Mesenchymal stem cell (in vitro differentiated cells and primary cell): Measurements from ENCODE around the gene MEGF9.

Experiments used
- DNase-seq: peaks from one replicate; pipeline ENCODE4 v3.0.0-alpha.2; 2013
- H2AFZ ChIP-seq: one replicate; pipeline ENCODE4 v1.6.1; 2013; ENCODE audit warnings: low read depth, mild to moderate bottlenecking, control low read depth, inconsistent platforms, low read length, moderate library complexity
- H2AK5ac ChIP-seq: 2 replicates; pipeline ENCODE4 v1.6.1; 2013; ENCODE audit warnings: low read length, moderate library complexity, mild to moderate bottlenecking, inconsistent platforms; ENCODE audit not compliant: severe bottlenecking
- H2BK120ac ChIP-seq: one replicate; pipeline ENCODE4 v1.6.1; 2013; ENCODE audit warnings: low read depth, mild to moderate bottlenecking, inconsistent platforms, low read length, moderate library complexity
- H2BK12ac ChIP-seq, 2 experiments: one replicate each; pipeline ENCODE4 v1.6.1; 2013; ENCODE audit warnings: inconsistent platforms in 2 of 2, low read length in 2 of 2, mild to moderate bottlenecking in 2 of 2, moderate library complexity in 2 of 2, control low read depth in 1 of 2
- H2BK15ac ChIP-seq: one replicate; pipeline ENCODE4 v1.6.1; 2013; ENCODE audit warnings: mild to moderate bottlenecking, low read depth, inconsistent platforms; ENCODE audit not compliant: poor library complexity, severe bottlenecking
- H2BK5ac ChIP-seq: 2 replicates; pipeline ENCODE4 v1.6.1; 2013; ENCODE audit warnings: low read depth, mild to moderate bottlenecking, low read length, control low read depth, inconsistent platforms; ENCODE audit not compliant: poor library complexity, severe bottlenecking
- H3K14ac ChIP-seq, 2 experiments: one replicate each; pipeline ENCODE4 v1.6.1; 2013; ENCODE audit warnings: inconsistent platforms in 2 of 2, low read length in 2 of 2, control low read depth in 1 of 2, mild to moderate bottlenecking in 1 of 2, moderate library complexity in 1 of 2
- H3K18ac ChIP-seq, 2 experiments: one replicate each; pipeline ENCODE4 v1.6.1; 2013; ENCODE audit warnings: inconsistent platforms in 2 of 2, low read length in 2 of 2, control low read depth in 1 of 2, low read depth in 1 of 2, mild to moderate bottlenecking in 1 of 2
- H3K23ac ChIP-seq, 2 experiments: one replicate each; pipeline ENCODE4 v1.6.1; 2013; ENCODE audit warnings: inconsistent platforms in 2 of 2, low read length in 2 of 2, mild to moderate bottlenecking in 2 of 2, moderate library complexity in 2 of 2, control low read depth in 1 of 2
- H3K27ac ChIP-seq: 2 replicates; pipeline ENCODE4 v1.5.1; 2013; ENCODE audit warnings: mild to moderate bottlenecking, moderate library complexity, low read length, control low read depth, inconsistent platforms; ENCODE audit not compliant: poor library complexity, severe bottlenecking
- H3K27me3 ChIP-seq, 2 experiments: 2 replicates each; pipeline versions ENCODE4 v1.6.1 to v1.7.0; 2013; ENCODE audit warnings: low read length in 2 of 2, mild to moderate bottlenecking in 2 of 2, moderate library complexity in 2 of 2, control low read depth in 1 of 2, inconsistent platforms in 1 of 2; ENCODE audit not compliant: control insufficient read depth in 1 of 2, insufficient read depth in 1 of 2
- H3K36me3 ChIP-seq, 2 experiments: 2 replicates each; pipeline versions ENCODE4 v1.6.1 to v1.7.0; 2013; ENCODE audit warnings: low read length in 2 of 2, control low read depth in 1 of 2, inconsistent platforms in 1 of 2, low read depth in 1 of 2, mild to moderate bottlenecking in 1 of 2; ENCODE audit not compliant: insufficient read depth in 2 of 2, control insufficient read depth in 1 of 2
- H3K4ac ChIP-seq, 2 experiments: one replicate each; pipeline ENCODE4 v1.6.1; 2013; ENCODE audit warnings: inconsistent platforms in 2 of 2, low read length in 2 of 2, mild to moderate bottlenecking in 2 of 2, moderate library complexity in 2 of 2, control low read depth in 1 of 2, low read depth in 1 of 2
- H3K4me1 ChIP-seq: 2 replicates; pipeline ENCODE4 v1.6.1; 2013; ENCODE audit warnings: low read depth, low read length, control low read depth; ENCODE audit not compliant: control insufficient read depth, insufficient read depth
- H3K4me2 ChIP-seq: 2 replicates; pipeline ENCODE4 v1.6.1; 2013; ENCODE audit warnings: low read length, mild to moderate bottlenecking, inconsistent platforms; ENCODE audit not compliant: poor library complexity, severe bottlenecking
- H3K4me3 ChIP-seq, 2 experiments: 2 replicates each; pipeline versions ENCODE4 v1.5.1 to v1.7.0; 2013; ENCODE audit warnings: low read length in 2 of 2, mild to moderate bottlenecking in 2 of 2, control low read depth in 1 of 2, low read depth in 1 of 2; ENCODE audit not compliant: insufficient read depth in 1 of 2
- H3K79me1 ChIP-seq: replicated peaks from 2 replicates; pipeline ENCODE4 v1.6.1; 2013; ENCODE audit warnings: mild to moderate bottlenecking, control low read depth, low read length, inconsistent platforms; ENCODE audit not compliant: poor library complexity, severe bottlenecking
- H3K9ac ChIP-seq: 2 replicates; pipeline ENCODE4 v1.7.0; 2013; ENCODE audit warnings: mild to moderate bottlenecking, low read length, moderate library complexity
- H3K9me3 ChIP-seq: 2 replicates; pipeline ENCODE4 v1.7.0; 2013; ENCODE audit warnings: mild to moderate bottlenecking, low read length; ENCODE audit not compliant: control insufficient read depth
- H4K8ac ChIP-seq: one replicate; pipeline ENCODE4 v1.6.1; 2013; ENCODE audit warnings: inconsistent platforms, mild to moderate bottlenecking, low read length, moderate library complexity
- H4K91ac ChIP-seq: one replicate; pipeline ENCODE4 v1.6.1; 2013; ENCODE audit warnings: mild to moderate bottlenecking, low read length, inconsistent platforms
- WGBS: methylation state at CpG from one replicate; pipeline ENCODE4 v1.1.7; 2013; ENCODE audit warnings: mixed read lengths; 5-methylcytosine and 5-hydroxymethylcytosine counted together

Gene MEGF9

GRCh38 chr9:120702075-120702474 is 12.2 kb downstream of the MEGF9 start:
- WGBS = no CpG with 5 or more reads among the region's 1 CpG

DNA sequence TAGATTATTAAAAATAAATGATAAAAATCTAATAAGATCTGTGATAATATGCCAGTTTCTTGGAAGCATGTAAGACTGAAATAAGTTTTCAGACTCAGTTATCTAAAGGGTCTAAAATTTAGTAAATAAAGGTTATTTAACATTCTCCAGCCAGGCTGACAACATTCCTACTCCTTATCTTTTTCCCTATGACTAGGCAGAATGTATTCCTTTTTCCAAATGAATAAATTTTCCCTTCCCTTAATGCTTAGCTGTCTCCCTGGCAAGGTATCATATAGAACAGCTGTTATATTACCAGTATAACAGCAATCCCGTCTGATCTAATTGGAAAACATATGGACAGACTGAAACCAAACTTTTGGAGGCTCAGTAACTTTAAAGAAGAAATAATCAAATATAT is 13.0 kb downstream of the MEGF9 start:
- H2BK12ac ChIP-seq = no peak overlapping the region
- H2BK120ac ChIP-seq = no peak overlapping the region
- H4K91ac ChIP-seq = no peak overlapping the region
- no peak overlapping the region for H3K4me3 ChIP-seq
- H3K36me3 ChIP-seq = peaks cover 0 to 6% of the 10 kb centered on the region in 2 experiments
- H3K9me3 ChIP-seq = no peaks in the 10 kb centered on the region
- H2AK5ac ChIP-seq = no peak overlapping the region
- H3K4me1 ChIP-seq = peaks cover 9% of the 10 kb centered on the region
- H3K79me1 ChIP-seq = no peaks in the 10 kb centered on the region
- H2BK15ac ChIP-seq = no peak overlapping the region
- no peak overlapping the region for H2AFZ ChIP-seq
- no peak for DNase-seq
- H3K27ac ChIP-seq = no peak overlapping the region
- no peaks in the 10 kb centered on the region for H3K27me3 ChIP-seq
- H4K8ac ChIP-seq = no peak overlapping the region
- no peak overlapping the region for H3K18ac ChIP-seq
- H3K4ac ChIP-seq = no peak overlapping the region
- H3K14ac ChIP-seq = no peak overlapping the region
- no peak overlapping the region for H2BK5ac ChIP-seq
- H3K4me2 ChIP-seq = no peak overlapping the region
- no peak overlapping the region for H3K23ac ChIP-seq
- no CpG with 5 or more reads among the region's 1 CpG for WGBS
- H3K9ac ChIP-seq = no peak overlapping the region

More at GRCh38 chr9:120702075-120702474, 12.2 kb downstream of the MEGF9 start:
- Histone ChIP-seq H3K79me1 (no peaks in the 10 kb centered on the region), H3K18ac (no peak overlapping the region), H3K4me2 (no peak overlapping the region), H3K9me3 (no peaks in the 10 kb centered on the region), H3K27me3 (no peaks in the 10 kb centered on the region), H4K91ac (no peak overlapping the region), H3K9ac (no peak overlapping the region), H2BK5ac (no peak overlapping the region), H4K8ac (no peak overlapping the region), H3K4me1 (peaks cover 8% of the 10 kb centered on the region), H2BK12ac (no peak overlapping the region), H3K4me3 (no peak overlapping the region), H3K23ac (no peak overlapping the region), H2BK120ac (no peak overlapping the region), H3K4ac (no peak overlapping the region), H3K14ac (no peak overlapping the region), H2AK5ac (no peak overlapping the region), H2BK15ac (no peak overlapping the region), H2AFZ (no peak overlapping the region), H3K36me3 (peaks cover 0 to 6% of the 10 kb centered on the region in 2 experiments), H3K27ac (no peak overlapping the region)
- DNase-seq = peak; percentile 43

DNA sequence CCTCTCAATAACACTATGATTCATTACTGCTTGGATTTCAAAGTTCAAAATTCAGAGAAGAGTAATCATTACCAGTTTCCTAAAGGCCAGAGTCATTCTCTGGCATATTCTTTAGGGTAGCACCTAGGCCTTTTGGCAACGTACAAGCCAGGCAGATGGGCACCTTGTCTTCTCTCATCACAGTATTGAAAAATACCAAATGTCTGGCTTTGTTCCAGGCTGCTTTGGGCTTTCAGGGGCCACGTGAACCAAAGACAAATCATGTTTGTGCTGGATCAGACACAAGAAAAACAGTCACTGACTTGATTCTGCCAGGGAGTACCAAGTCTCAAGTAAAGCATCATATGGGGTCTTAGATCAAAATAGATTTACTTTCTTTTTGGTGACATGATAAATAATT is 15.5 kb downstream of the MEGF9 start:
- Histone ChIP-seq H3K4me1 (peaks cover 9% of the 10 kb centered on the region), H3K27me3 (no peaks in the 10 kb centered on the region), H2BK15ac (no peak overlapping the region), H3K79me1 (no peaks in the 10 kb centered on the region), H3K23ac (no peak overlapping the region), H4K91ac (no peak overlapping the region), H2AK5ac (no peak overlapping the region), H3K4me2 (no peak overlapping the region), H3K36me3 (peaks cover 0 to 3% of the 10 kb centered on the region in 2 experiments), H3K27ac (peak overlapping the region; percentile 44), H3K9me3 (no peaks in the 10 kb centered on the region), H3K18ac (no peak overlapping the region), H2BK12ac (no peak overlapping the region), H3K9ac (no peak overlapping the region), H2AFZ (no peak overlapping the region), H3K14ac (no peak overlapping the region), H3K4me3 (no peak overlapping the region), H2BK5ac (no peak overlapping the region), H4K8ac (peak overlapping the region; percentile 12), H2BK120ac (no peak overlapping the region), H3K4ac (no peak overlapping the region)
- no peak for DNase-seq
- WGBS = 87% methylated on average over 2 of the region's 2 CpGs

GRCh38 chr9:120697448-120697847 is 16.8 kb downstream of the MEGF9 start:
- no peak for DNase-seq
- Histone ChIP-seq H3K27ac (peak overlapping the region; percentile 85), H3K79me1 (no peaks in the 10 kb centered on the region), H2BK5ac (no peak overlapping the region), H3K4me1 (peaks cover 9% of the 10 kb centered on the region), H4K8ac (no peak overlapping the region), H3K4me2 (no peak overlapping the region), H2AK5ac (peak overlapping the region; percentile 78), H2BK15ac (no peak overlapping the region), H4K91ac (no peak overlapping the region), H2BK120ac (no peak overlapping the region), H3K4me3 (no peak overlapping the region), H3K36me3 (no peaks in the 10 kb centered on the region), H3K27me3 (no peaks in the 10 kb centered on the region), H3K18ac (no peak overlapping the region), H3K9ac (no peak overlapping the region), H2BK12ac (no peak overlapping the region), H2AFZ (no peak overlapping the region), H3K4ac (no peak overlapping the region), H3K14ac (no peak overlapping the region), H3K23ac (no peak overlapping the region), H3K9me3 (no peaks in the 10 kb centered on the region)
- WGBS = 93% methylated on average over 1 of the region's 2 CpGs
